ENCODE results near the gene CPEB4. TPM values are rescaled to one million over a fixed set of nuclear protein-coding genes. Genes with fewer than 3 reads are reported as not detected.

Gene CPEB4
- total and polyA plus RNA-seq, 9 of the 15 experiments (the other 6 are each of a cell fraction or from before 2014, with no cell fraction given): 7.4 to 21.3 (median 12.4) TPM

DNA sequence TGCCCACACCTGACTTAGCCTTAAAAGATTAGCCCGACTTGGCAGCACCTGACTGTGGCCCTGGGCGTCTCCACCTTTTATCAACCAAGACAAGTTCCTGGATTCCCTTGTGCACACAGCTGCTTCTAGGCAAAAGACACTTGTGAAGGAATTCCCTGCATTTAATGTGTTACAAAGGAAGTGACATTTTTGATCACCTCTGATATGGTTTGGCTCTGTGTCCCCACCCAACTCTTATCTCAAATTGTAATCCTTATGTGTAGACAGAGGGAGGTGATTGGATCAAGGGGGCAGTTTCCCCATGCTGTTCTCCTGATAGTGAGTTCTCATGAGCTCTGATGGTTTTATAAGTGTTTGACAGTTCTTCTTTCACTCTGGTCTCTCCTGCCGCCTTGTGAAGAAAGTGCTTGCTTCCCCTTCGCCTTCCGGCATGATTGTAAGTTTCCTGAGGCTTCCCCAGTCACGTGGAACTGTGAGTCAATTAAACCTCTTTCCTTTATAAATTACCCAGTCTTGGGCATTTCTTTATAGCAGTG lies 2.6 kb upstream of the CPEB4 start (continued):
- TF ChIP-seq, protein P1, sequence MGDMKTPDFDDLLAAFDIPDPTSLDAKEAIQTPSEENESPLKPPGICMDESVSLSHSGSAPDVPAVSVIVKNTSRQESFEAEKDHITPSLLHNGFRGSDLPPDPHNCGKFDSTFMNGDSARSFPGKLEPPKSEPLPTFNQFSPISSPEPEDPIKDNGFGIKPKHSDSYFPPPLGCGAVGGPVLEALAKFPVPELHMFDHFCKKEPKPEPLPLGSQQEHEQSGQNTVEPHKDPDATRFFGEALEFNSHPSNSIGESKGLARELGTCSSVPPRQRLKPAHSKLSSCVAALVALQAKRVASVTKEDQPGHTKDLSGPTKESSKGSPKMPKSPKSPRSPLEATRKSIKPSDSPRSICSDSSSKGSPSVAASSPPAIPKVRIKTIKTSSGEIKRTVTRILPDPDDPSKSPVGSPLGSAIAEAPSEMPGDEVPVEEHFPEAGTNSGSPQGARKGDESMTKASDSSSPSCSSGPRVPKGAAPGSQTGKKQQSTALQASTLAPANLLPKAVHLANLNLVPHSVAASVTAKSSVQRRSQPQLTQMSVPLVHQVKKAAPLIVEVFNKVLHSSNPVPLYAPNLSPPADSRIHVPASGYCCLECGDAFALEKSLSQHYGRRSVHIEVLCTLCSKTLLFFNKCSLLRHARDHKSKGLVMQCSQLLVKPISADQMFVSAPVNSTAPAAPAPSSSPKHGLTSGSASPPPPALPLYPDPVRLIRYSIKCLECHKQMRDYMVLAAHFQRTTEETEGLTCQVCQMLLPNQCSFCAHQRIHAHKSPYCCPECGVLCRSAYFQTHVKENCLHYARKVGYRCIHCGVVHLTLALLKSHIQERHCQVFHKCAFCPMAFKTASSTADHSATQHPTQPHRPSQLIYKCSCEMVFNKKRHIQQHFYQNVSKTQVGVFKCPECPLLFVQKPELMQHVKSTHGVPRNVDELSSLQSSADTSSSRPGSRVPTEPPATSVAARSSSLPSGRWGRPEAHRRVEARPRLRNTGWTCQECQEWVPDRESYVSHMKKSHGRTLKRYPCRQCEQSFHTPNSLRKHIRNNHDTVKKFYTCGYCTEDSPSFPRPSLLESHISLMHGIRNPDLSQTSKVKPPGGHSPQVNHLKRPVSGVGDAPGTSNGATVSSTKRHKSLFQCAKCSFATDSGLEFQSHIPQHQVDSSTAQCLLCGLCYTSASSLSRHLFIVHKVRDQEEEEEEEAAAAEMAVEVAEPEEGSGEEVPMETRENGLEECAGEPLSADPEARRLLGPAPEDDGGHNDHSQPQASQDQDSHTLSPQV (IDR thresholded peaks at IDR 0.05): peak; percentile 78
- peak; percentile 93 for TF ChIP-seq ZEB2 (IDR thresholded peaks at IDR 0.05)

DNA sequence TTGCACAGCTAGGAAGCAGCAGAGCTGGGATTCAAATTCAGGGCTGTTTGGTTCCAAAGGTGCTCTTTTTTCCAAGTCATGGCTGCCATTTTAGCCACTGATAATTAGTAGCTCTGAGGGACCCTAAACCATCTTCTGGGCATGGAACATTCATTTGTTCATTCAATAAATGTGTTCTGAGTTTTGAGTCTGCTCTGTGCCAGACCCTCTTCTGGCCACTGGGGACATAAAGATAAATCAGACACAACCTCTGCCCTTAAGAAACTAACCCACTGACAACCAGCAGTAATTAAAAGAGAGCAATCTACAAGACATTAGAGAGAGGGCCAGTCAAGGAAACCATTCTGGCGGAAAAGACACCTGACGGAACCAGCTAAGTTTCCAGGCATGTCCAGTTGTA lies 2.0 kb upstream of the CPEB4 start:
- Histone ChIP-seq H3K9ac (ENCODE audit: insufficient read depth in 1 of 2, low read depth in 2 of 2, low read length in 2 of 2) (peak overlapping the region in 1 of 2 experiments; percentile 60; a peak in 2 of 4 replicates), H3K79me2 (ENCODE audit: control insufficient read depth, insufficient read depth, low read length) (peaks cover 30% of the 10 kb centered on the region), H3K4me1 (replicated peaks in 1 of 2; ENCODE audit: control insufficient read depth in 2 of 2, insufficient read depth in 2 of 2, low read length in 2 of 2) (peaks cover 28 to 47% of the 10 kb centered on the region in 2 experiments), H3K27ac (ENCODE audit: extremely low read depth, low read depth, low read length) (peak overlapping the region; percentile 69), H2AFZ (ENCODE audit: low read depth, low read length) (peak overlapping the region; percentile 71), H3K4me2 (ENCODE audit: insufficient read depth, low read length) (peak overlapping the region; percentile 44), H4K20me1 (replicated peaks; ENCODE audit: control insufficient read depth, insufficient read depth, low read length) (no peaks in the 10 kb centered on the region), H3K9me3 (replicated peaks; ENCODE audit: control insufficient read depth, insufficient read depth, low read depth, low read length) (no peaks in the 10 kb centered on the region), H3K9me1 (ENCODE audit: control insufficient read depth, insufficient read depth, low read length) (no peaks in the 10 kb centered on the region), H3K4me3 (no peak overlapping the region), H3K36me3 (ENCODE audit: control insufficient read depth, insufficient read depth, low read length) (no peaks in the 10 kb centered on the region), H3K27me3 (ENCODE audit: control insufficient read depth in 2 of 2, insufficient read depth in 2 of 2, low read length in 2 of 2) (no peaks in the 10 kb centered on the region)
- CTCF ChIA-PET (ENCODE audit: low intra/inter-chr PET ratio): no interaction called here
- intact Hi-C loops (cut with micrococcal nuclease) (loop anchor here (10.0 kb wide), 2 partner anchors 181 to 561 kb away; partner anchors contain the start of gene STC2), in situ Hi-C loops (cut with MboI) (loop anchor here (10.0 kb wide), 1 partner anchor 101 kb away; no protein-coding TSS in a partner anchor)
- DNase-seq (ENCODE audit: extremely low read depth in 1 of 4, low spot score in 3 of 4) (no peak), ATAC-seq (no peak), FAIRE-seq (no peak)
- WGBS (ENCODE audit: insufficient coverage, low coverage, missing lambda C conversion rate): 100% methylated on average over 2 of the region's 2 CpGs
- BruUV-seq (replicated peaks): no TSS peak
- POLR2A ChIA-PET: interaction anchor here (0.7 to 1.7 kb wide), 3 partner anchors 27 to 65 kb away, joined by 3 to 7 read pairs (median 5); no protein-coding TSS in a partner anchor
- TF ChIP-seq KAT7 (CRISPR knock-in tag; IDR thresholded peaks at IDR 0.05; ENCODE audit: borderline replicate concordance) (0 out of 2 replicates have a peak, but pooled peaks have one; percentile 2), ZNF311 (CRISPR knock-in tag; IDR thresholded peaks at IDR 0.05) (no peak), DDX20 (tag; IDR thresholded peaks at IDR 0.05; ENCODE audit: low read depth) (no peak), PHF8 (IDR thresholded peaks at IDR 0.05; ENCODE audit: borderline replicate concordance, low read length) (no peak)
- TF ChIP-seq, protein P2, sequence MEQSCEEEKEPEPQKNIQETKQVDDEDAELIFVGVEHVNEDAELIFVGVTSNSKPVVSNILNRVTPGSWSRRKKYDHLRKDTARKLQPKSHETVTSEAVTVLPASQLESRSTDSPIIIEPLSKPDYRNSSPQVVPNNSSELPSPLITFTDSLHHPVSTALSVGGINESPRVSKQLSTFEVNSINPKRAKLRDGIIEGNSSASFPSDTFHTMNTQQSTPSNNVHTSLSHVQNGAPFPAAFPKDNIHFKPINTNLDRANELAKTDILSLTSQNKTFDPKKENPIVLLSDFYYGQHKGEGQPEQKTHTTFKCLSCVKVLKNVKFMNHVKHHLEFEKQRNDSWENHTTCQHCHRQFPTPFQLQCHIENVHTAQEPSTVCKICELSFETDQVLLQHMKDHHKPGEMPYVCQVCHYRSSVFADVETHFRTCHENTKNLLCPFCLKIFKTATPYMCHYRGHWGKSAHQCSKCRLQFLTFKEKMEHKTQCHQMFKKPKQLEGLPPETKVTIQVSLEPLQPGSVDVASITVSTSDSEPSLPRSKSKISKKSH (CRISPR knock-in tag; IDR thresholded peaks at IDR 0.05): no peak
- TF ChIP-seq, protein P3, sequence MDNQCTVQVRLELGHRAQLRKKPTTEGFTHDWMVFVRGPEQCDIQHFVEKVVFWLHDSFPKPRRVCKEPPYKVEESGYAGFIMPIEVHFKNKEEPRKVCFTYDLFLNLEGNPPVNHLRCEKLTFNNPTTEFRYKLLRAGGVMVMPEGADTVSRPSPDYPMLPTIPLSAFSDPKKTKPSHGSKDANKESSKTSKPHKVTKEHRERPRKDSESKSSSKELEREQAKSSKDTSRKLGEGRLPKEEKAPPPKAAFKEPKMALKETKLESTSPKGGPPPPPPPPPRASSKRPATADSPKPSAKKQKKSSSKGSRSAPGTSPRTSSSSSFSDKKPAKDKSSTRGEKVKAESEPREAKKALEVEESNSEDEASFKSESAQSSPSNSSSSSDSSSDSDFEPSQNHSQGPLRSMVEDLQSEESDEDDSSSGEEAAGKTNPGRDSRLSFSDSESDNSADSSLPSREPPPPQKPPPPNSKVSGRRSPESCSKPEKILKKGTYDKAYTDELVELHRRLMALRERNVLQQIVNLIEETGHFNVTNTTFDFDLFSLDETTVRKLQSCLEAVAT (IDR thresholded peaks at IDR 0.05): 0 out of 4 replicates have a peak, but pooled peaks of 1 of the 2 experiments have one; percentile 44
- TF ChIP-seq, protein P4, sequence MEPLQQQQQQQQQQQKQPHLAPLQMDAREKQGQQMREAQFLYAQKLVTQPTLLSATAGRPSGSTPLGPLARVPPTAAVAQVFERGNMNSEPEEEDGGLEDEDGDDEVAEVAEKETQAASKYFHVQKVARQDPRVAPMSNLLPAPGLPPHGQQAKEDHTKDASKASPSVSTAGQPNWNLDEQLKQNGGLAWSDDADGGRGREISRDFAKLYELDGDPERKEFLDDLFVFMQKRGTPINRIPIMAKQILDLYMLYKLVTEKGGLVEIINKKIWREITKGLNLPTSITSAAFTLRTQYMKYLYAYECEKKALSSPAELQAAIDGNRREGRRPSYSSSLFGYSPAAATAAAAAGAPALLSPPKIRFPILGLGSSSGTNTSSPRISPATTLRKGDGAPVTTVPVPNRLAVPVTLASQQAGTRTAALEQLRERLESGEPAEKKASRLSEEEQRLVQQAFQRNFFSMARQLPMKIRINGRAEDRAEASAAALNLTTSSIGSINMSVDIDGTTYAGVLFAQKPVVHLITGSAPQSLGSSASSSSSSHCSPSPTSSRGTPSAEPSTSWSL (CRISPR knock-in tag; IDR thresholded peaks at IDR 0.05; ENCODE audit: borderline replicate concordance): no peak
